H1 (cell line): ENCODE results near the gene TMEM225B. TPM values are rescaled to one million over a fixed set of nuclear protein-coding genes. Genes with fewer than 3 reads are reported as not detected.

Source experiments
- CTCF ChIA-PET: fragments of 300-600 bp; sonication (Branson Sonifier 250); formaldehyde crosslinking; loops from one replicate; lab custom pipeline; 2021; ENCODE audit not compliant: partially characterized antibody; lab: Charles Lee
- POLR2A ChIA-PET: fragments of 300-600 bp; sonication (Branson Sonifier 250); formaldehyde crosslinking; loops from one replicate; lab custom pipeline; 2021; ENCODE audit warnings: inconsistent platforms; ENCODE audit not compliant: partially characterized antibody; lab: Charles Lee
- DNase-seq, 2 experiments: peaks; one replicate each; pipeline versions ENCODE4 v3.0.0 to v3.0.0-alpha.2; 2010 to 2022; ENCODE audit warnings: low spot score in 2 of 2, low read depth in 1 of 2, mixed read lengths in 1 of 2
- FAIRE-seq: peaks from 2 replicates; lab custom pipeline; 2011; peaks lifted over from hg19 to GRCh38; lab: Jason Lieb, UNC
- H2AFZ ChIP-seq: 2 replicates; pipeline ENCODE4 v1.8.1; 2012; ENCODE audit warnings: low read length, inconsistent platforms
- H2AK5ac ChIP-seq: 2 replicates; pipeline ENCODE4 v1.6.1; 2013; ENCODE audit warnings: low read depth, low read length
- H2BK120ac ChIP-seq: replicated peaks from 2 replicates; pipeline ENCODE3; 2013; ENCODE audit warnings: low read depth, low read length, inconsistent platforms
- H2BK12ac ChIP-seq: 2 replicates; pipeline ENCODE4 v1.6.1; 2013; ENCODE audit warnings: low read depth, low read length
- H2BK15ac ChIP-seq: 2 replicates; pipeline ENCODE4 v1.6.1; 2013; ENCODE audit warnings: low read length
- H2BK20ac ChIP-seq: 2 replicates; pipeline ENCODE4 v1.6.1; 2013; ENCODE audit warnings: low read length
- H2BK5ac ChIP-seq: 2 replicates; pipeline ENCODE4 v1.6.1; 2013; ENCODE audit warnings: low read depth, low read length
- H3K14ac ChIP-seq: 2 replicates; pipeline ENCODE4 v1.6.1; 2013; ENCODE audit warnings: inconsistent platforms; ENCODE audit not compliant: insufficient read length
- H3K18ac ChIP-seq: 2 replicates; pipeline ENCODE4 v1.6.1; 2013; ENCODE audit warnings: low read length; ENCODE audit errors: extremely low read depth
- H3K23ac ChIP-seq: 2 replicates; pipeline ENCODE4 v1.6.1; 2013; ENCODE audit warnings: inconsistent platforms; ENCODE audit not compliant: insufficient read length
- H3K23me2 ChIP-seq: 2 replicates; pipeline ENCODE4 v1.6.1; 2013; ENCODE audit warnings: low read depth, low read length
- H3K27ac ChIP-seq: 2 replicates; pipeline ENCODE4 v1.6.1; 2011; ENCODE audit warnings: low read depth, low read length, inconsistent platforms
- H3K27me3 ChIP-seq, 4 experiments: replicated peaks in 1 of 4; 1 replicate in 1 of 4; 2 replicates in 3 of 4; pipeline versions ENCODE4 v1.6.1 to v1.8.1; 2011 to 2013; ENCODE audit warnings: low read length in 3 of 4, mild to moderate bottlenecking in 3 of 4, inconsistent platforms in 2 of 4, mixed read lengths in 2 of 4, moderate library complexity in 1 of 4; ENCODE audit not compliant: control insufficient read depth in 3 of 4, insufficient read depth in 3 of 4; ENCODE audit errors: extremely low read depth in 1 of 4
- H3K36me3 ChIP-seq, 4 experiments: 2 replicates each; pipeline versions ENCODE4 v1.6.1 to v1.8.1; 2011 to 2013; ENCODE audit warnings: mild to moderate bottlenecking in 4 of 4, low read length in 3 of 4, moderate library complexity in 2 of 4, control low read depth in 1 of 4, inconsistent platforms in 1 of 4; ENCODE audit not compliant: insufficient read depth in 4 of 4, control insufficient read depth in 2 of 4
- H3K4ac ChIP-seq: replicated peaks from 2 replicates; pipeline ENCODE3; 2013; ENCODE audit warnings: low read length, low read depth, mixed read lengths, inconsistent platforms; ENCODE audit not compliant: insufficient read length
- H3K4me1 ChIP-seq, 4 experiments: replicated peaks in 1 of 4; 1 replicate in 1 of 4; 2 replicates in 3 of 4; pipeline versions ENCODE4 v1.6.1 to v1.8.1; 2011 to 2013; ENCODE audit warnings: low read length in 3 of 4, inconsistent platforms in 2 of 4, mixed read lengths in 1 of 4; ENCODE audit not compliant: insufficient read depth in 4 of 4, control insufficient read depth in 3 of 4
- H3K4me2 ChIP-seq, 2 experiments: 2 replicates each; pipeline versions ENCODE4 v1.6.1 to v1.8.1; 2011 to 2013; ENCODE audit warnings: low read depth in 2 of 2, low read length in 2 of 2, control low read depth in 1 of 2, inconsistent platforms in 1 of 2, mild to moderate bottlenecking in 1 of 2; ENCODE audit not compliant: insufficient read depth in 1 of 2
- H3K4me3 ChIP-seq, 4 experiments: fragments of 200-600, 300-600 bp in 1 of 4; sonication (generic), shearing (Covaris generic), sonication (Bioruptor Twin) in 1 of 4; 2 replicates each; pipeline versions ENCODE4 v1.5.1 to v1.8.1; 2011 to 2016; ENCODE audit warnings: low read length in 4 of 4, low read depth in 3 of 4, control low read depth in 2 of 4, inconsistent platforms in 2 of 4, mild to moderate bottlenecking in 2 of 4, mixed read lengths in 1 of 4, moderate library complexity in 1 of 4; ENCODE audit not compliant: insufficient read depth in 2 of 4; ENCODE audit errors: extremely low read depth in 1 of 4
- H3K56ac ChIP-seq: replicated peaks from 2 replicates; pipeline ENCODE3; 2013; ENCODE audit warnings: low read depth, mild to moderate bottlenecking, mixed read lengths, low read length, inconsistent platforms; ENCODE audit not compliant: insufficient read length
- H3K79me1 ChIP-seq: 2 replicates; pipeline ENCODE4 v1.6.1; 2013; ENCODE audit warnings: low read depth, low read length, control low read depth
- H3K79me2 ChIP-seq, 2 experiments: 2 replicates each; pipeline versions ENCODE4 v1.6.1 to v1.8.1; 2012 to 2013; ENCODE audit warnings: low read length in 2 of 2, mild to moderate bottlenecking in 2 of 2, inconsistent platforms in 1 of 2; ENCODE audit not compliant: insufficient read depth in 2 of 2, control insufficient read depth in 1 of 2
- H3K9ac ChIP-seq, 4 experiments: replicated peaks in 1 of 4; 1 replicate in 1 of 4; 2 replicates in 3 of 4; pipeline versions ENCODE4 v1.6.1 to v1.8.1; 2011 to 2013; ENCODE audit warnings: low read depth in 3 of 4, low read length in 3 of 4, control low read depth in 2 of 4, mild to moderate bottlenecking in 2 of 4, moderate library complexity in 2 of 4, inconsistent platforms in 1 of 4; ENCODE audit errors: extremely low read depth in 1 of 4
- H3K9me3 ChIP-seq, 2 experiments: 2 replicates each; pipeline versions ENCODE4 v1.6.1 to v1.8.1; 2012 to 2013; ENCODE audit warnings: mild to moderate bottlenecking in 2 of 2, moderate library complexity in 2 of 2, control low read depth in 1 of 2, inconsistent platforms in 1 of 2, low read depth in 1 of 2, low read length in 1 of 2, mixed read lengths in 1 of 2; ENCODE audit not compliant: insufficient read depth in 2 of 2
- H4K20me1 ChIP-seq, 2 experiments: replicated peaks in 1 of 2; 2 replicates each; pipeline versions ENCODE3 to v1.8.1; 2011 to 2013; ENCODE audit warnings: inconsistent platforms in 2 of 2, low read length in 2 of 2, mild to moderate bottlenecking in 1 of 2; ENCODE audit not compliant: insufficient read depth in 2 of 2, control insufficient read depth in 1 of 2
- H4K5ac ChIP-seq: 2 replicates; pipeline ENCODE4 v1.6.1; 2013; ENCODE audit warnings: low read length, low read depth, mixed read lengths, inconsistent platforms; ENCODE audit not compliant: insufficient read length
- H4K8ac ChIP-seq: 2 replicates; pipeline ENCODE4 v1.8.0; 2013; ENCODE audit warnings: mild to moderate bottlenecking, moderate library complexity, low read length, inconsistent platforms; ENCODE audit not compliant: insufficient read depth; ENCODE audit errors: extremely low read depth
- H4K91ac ChIP-seq: replicated peaks from 2 replicates; pipeline ENCODE3; 2013; ENCODE audit warnings: low read length, mixed read lengths, inconsistent platforms; ENCODE audit not compliant: insufficient read length
- CHD2 ChIP-seq: IDR thresholded peaks from 2 replicates; pipeline ENCODE4 v1.6.1; 2012; ENCODE audit warnings: low read length, improper control_type of control experiment
- SAP30 ChIP-seq: fragments of 300-600 bp; sonication (generic); IDR thresholded peaks from 2 replicates; pipeline ENCODE4 v1.7.1; 2012; ENCODE audit warnings: low read length, moderate library complexity, mild to moderate bottlenecking, inconsistent platforms; ENCODE audit not compliant: insufficient read depth, insufficient replicate concordance
- SP4 ChIP-seq: IDR thresholded peaks from 2 replicates; pipeline ENCODE4 v1.6.1; 2012; ENCODE audit warnings: low read length, inconsistent platforms
- WGBS, 2 experiments: shearing (Covaris generic) in 1 of 2; methylation state at CpG; one replicate each; pipeline versions ENCODE4 v1.1.6 to v1.1.7; 2013 to 2015; ENCODE audit warnings: low lambda C conversion rate in 2 of 2, mixed read lengths in 2 of 2, inconsistent platforms in 1 of 2, low coverage in 1 of 2, missing lambda C conversion rate in 1 of 2; ENCODE audit not compliant: insufficient replicate concordance in 2 of 2, insufficient coverage in 1 of 2, insufficient read length in 1 of 2; ENCODE audit errors: extremely low coverage in 1 of 2, missing lambda C conversion rate in 1 of 2; 5-methylcytosine and 5-hydroxymethylcytosine counted together
- polyA plus RNA-seq, 7 experiments: library from polyadenylated mRNA; depleted of rRNA in 3 of 7; stranded (reverse) in 5 of 7; unstranded in 2 of 7; fragments of >200 nt in 5 of 7; fragments of 200-250 nt in 2 of 7; gene quantifications; 1 replicate in 5 of 7; 2 replicates in 1 of 7; 4 replicates in 1 of 7; pipeline versions ENCODE4 v1.2.1 to v1.2.3, GENCODE V29; 2011 to 2013; ENCODE audit warnings: missing spikeins in 2 of 7, mixed read lengths in 2 of 7
- total RNA-seq: library from RNA; stranded (reverse); fragmentation: NEBNext Ultra II Directional; extraction: Animal tissue kit (Norgen Biotek cat#: 25700); gene quantifications from 2 replicates; pipeline ENCODE4 v1.2.1, GENCODE V29; 2021

Gene TMEM225B
- total and polyA plus RNA-seq, 2 of the 8 experiments (the other 6 are each of a cell fraction or from before 2014, with no cell fraction given): 0.68 TPM; not detected in 1

DNA sequence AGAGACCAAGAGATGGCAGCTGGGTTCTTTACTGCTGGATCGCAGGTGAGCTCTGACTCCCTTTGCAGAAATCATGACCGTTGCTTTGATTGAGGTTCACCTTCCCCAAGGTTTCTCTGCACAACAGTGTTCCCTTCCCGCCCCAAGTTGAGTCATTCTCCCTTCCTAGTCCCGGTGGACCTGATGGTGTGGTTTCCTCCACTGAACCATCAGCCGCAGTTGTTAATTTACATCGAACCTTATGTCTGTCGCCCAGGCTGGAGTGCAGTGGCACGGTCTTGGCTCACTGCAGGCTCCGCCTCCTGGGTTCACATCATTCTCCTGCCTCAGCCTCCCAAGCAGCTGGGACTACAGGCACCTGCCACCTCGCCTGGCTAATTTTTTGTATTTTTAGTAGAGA lies 24.5 kb downstream of the TMEM225B start:
- 91% methylated on average over 10 of the region's 10 CpGs; no CpG with 5 or more reads in 1 of the 2 experiments for WGBS, 2 experiments

More for the DNA sequence above, 24.5 kb downstream of the TMEM225B start:
- Histone ChIP-seq H2BK12ac (no peak overlapping the region), H3K56ac (no peak overlapping the region), H3K18ac (no peak overlapping the region), H4K5ac (no peak overlapping the region), H3K14ac (no peak overlapping the region), H3K23ac (no peak overlapping the region), H2AK5ac (no peak overlapping the region), H3K4ac (no peak overlapping the region), H2BK20ac (no peak overlapping the region), H3K79me2 (peaks cover 0 to 6% of the 10 kb centered on the region in 2 experiments; a peak in 1 of 4 replicates), H4K20me1 (peaks cover 0 to 8% of the 10 kb centered on the region in 2 experiments), H3K23me2 (no peaks in the 10 kb centered on the region), H2BK5ac (no peak overlapping the region), H4K91ac (no peak overlapping the region), H3K36me3 (peaks cover 31 to 84% (median 72%) of the 10 kb centered on the region in 4 experiments), H2BK15ac (no peak overlapping the region), H3K79me1 (peaks cover 1% of the 10 kb centered on the region), H3K9ac (no peak overlapping the region), H3K9me3 (no peaks in the 10 kb centered on the region), H3K27ac (no peak overlapping the region), H2AFZ (no peak overlapping the region), H3K4me1 (no peaks in the 10 kb centered on the region; a peak in 1 of 7 replicates)
- FAIRE-seq: no peak
- ChIA-PET POLR2A (no interaction called here), CTCF (interaction anchor here (1.1 to 1.5 kb wide), 2 partner anchors 97 to 109 kb away, joined by 3 read pairs; no protein-coding TSS in a partner anchor)
- no peak for DNase-seq
- no peak for TF ChIP-seq SP4
- TF ChIP-seq CHD2: no peak
- no peak for TF ChIP-seq SAP30
- TF ChIP-seq, all 59 proteins: peak for 0
- Histone ChIP-seq H3K4me3 (no peak overlapping the region), H2BK120ac (no peak overlapping the region), H4K8ac (no peak overlapping the region), H3K27me3 (no peaks in the 10 kb centered on the region), H3K4me2 (no peak overlapping the region)
